HepG2 (cell line): ENCODE measurements around the gene SLC51B. TPM values are rescaled to one million over a fixed set of nuclear protein-coding genes. Genes with fewer than 3 reads are reported as not detected.
A peak's percentile ranks its signal among the peaks of the same experiment; 100 is the strongest.

Experiments used
- ATAC-seq: fragments of 200-7000 bp; cut with Tn5 transposase; 3 replicates; pipeline ENCODE4 v1.9.1; 2020; ENCODE audit warnings: mild to moderate bottlenecking, moderate library complexity
- BruUV-seq: library from RNA; stranded (reverse); fragments of 400-500 nt; replicated peaks from 2 replicates; lab custom pipeline; 2021; lab: Mats Ljungman, UMichigan
- CTCF ChIA-PET: fragments of 300-600 bp; formaldehyde crosslinking; extraction: SDS; loops from one replicate; lab custom pipeline; 2021; ENCODE audit warnings: low total read pairs, inconsistent platforms, low intra/inter-chr PET ratio; lab: Yijun Ruan, JAX
- POLR2A ChIA-PET: fragments of 350-600 bp; sonication (Branson Sonifier 250); formaldehyde crosslinking; loops from one replicate; lab custom pipeline; 2020; ENCODE audit warnings: antibody characterized with exemption, inconsistent platforms; lab: Yijun Ruan, JAX
- DNase-seq: peaks from one replicate; pipeline ENCODE4 v3.0.0-alpha.2; 2015; ENCODE audit warnings: low spot score
- FAIRE-seq: peaks from 3 replicates; lab custom pipeline; 2011; peaks lifted over from hg19 to GRCh38; lab: Jason Lieb, UNC
- H2AFZ ChIP-seq: one replicate; pipeline ENCODE4 v1.6.1; 2011; ENCODE audit warnings: low read length, inconsistent platforms
- H3K27ac ChIP-seq: fragments of 300-600 bp; 3 replicates; pipeline ENCODE4 v1.8.0; 2011; ENCODE audit warnings: mixed run types, mild to moderate bottlenecking, mixed read lengths, low read length, inconsistent platforms; ENCODE audit not compliant: insufficient read depth; ENCODE audit errors: extremely low read length
- H3K27me3 ChIP-seq, 2 experiments: fragments of 200-600 bp in 1 of 2; 2 replicates in 1 of 2; 3 replicates in 1 of 2; pipeline versions ENCODE4 v1.6.0 to v1.8.0; 2011; ENCODE audit warnings: low read length in 2 of 2, mild to moderate bottlenecking in 2 of 2, moderate library complexity in 2 of 2, inconsistent platforms in 1 of 2; ENCODE audit not compliant: insufficient read depth in 2 of 2, control insufficient read depth in 1 of 2
- H3K36me3 ChIP-seq, 2 experiments: fragments of 200-600 bp in 1 of 2; replicated peaks in 1 of 2; 2 replicates in 1 of 2; 3 replicates in 1 of 2; pipeline versions ENCODE4 v1.5.1 to v1.8.0; 2011; ENCODE audit warnings: low read length in 2 of 2, inconsistent platforms in 1 of 2; ENCODE audit not compliant: insufficient read depth in 2 of 2, control insufficient read depth in 1 of 2
- H3K4me1 ChIP-seq: 2 replicates; pipeline ENCODE4 v1.5.1; 2012; ENCODE audit warnings: low read length, inconsistent platforms; ENCODE audit not compliant: insufficient read depth
- H3K4me2 ChIP-seq: 2 replicates; pipeline ENCODE4 v1.6.0; 2011; ENCODE audit warnings: low read depth, low read length, inconsistent platforms
- H3K4me3 ChIP-seq, 3 experiments: fragments of 200-600 bp in 1 of 3; sonication (generic), shearing (Covaris generic) in 1 of 3; replicated peaks in 1 of 3; 2 replicates each; pipeline ENCODE4 v1.5.1; 2011 to 2016; ENCODE audit warnings: low read length in 3 of 3, inconsistent platforms in 2 of 3, low read depth in 2 of 3, mild to moderate bottlenecking in 2 of 3, control low read depth in 1 of 3, mixed read lengths in 1 of 3; ENCODE audit not compliant: insufficient read depth in 1 of 3
- H3K79me2 ChIP-seq: one replicate; pipeline ENCODE4 v1.6.1; 2011; ENCODE audit warnings: low read length, inconsistent platforms; ENCODE audit not compliant: insufficient read depth
- H3K9ac ChIP-seq: 2 replicates; pipeline ENCODE4 v1.6.0; 2011; ENCODE audit warnings: mild to moderate bottlenecking, low read depth, low read length, inconsistent platforms; ENCODE audit not compliant: insufficient read depth
- H3K9me3 ChIP-seq: 2 replicates; pipeline ENCODE4 v1.5.1; 2012; ENCODE audit warnings: mild to moderate bottlenecking, low read length
- H4K20me1 ChIP-seq: 2 replicates; pipeline ENCODE4 v1.6.0; 2011; ENCODE audit warnings: inconsistent platforms, mild to moderate bottlenecking, low read length, moderate library complexity; ENCODE audit not compliant: insufficient read depth
- ARNT ChIP-seq: fragments of 450-650 bp; IDR thresholded peaks from 2 replicates; pipeline ENCODE4 v1.6.1; 2017
- CEBPG ChIP-seq: IDR thresholded peaks from 2 replicates; pipeline ENCODE4 v1.6.1; 2016
- GATAD2A ChIP-seq: IDR thresholded peaks from 2 replicates; pipeline ENCODE4 v1.6.1; 2016
- HDAC2 ChIP-seq: sonication (generic); formaldehyde crosslinking; IDR thresholded peaks from 2 replicates; pipeline ENCODE4 v1.4.0; 2020; ENCODE audit warnings: missing genetic modification reagents
- HNF4A ChIP-seq: sonication (generic); formaldehyde crosslinking; IDR thresholded peaks from 2 replicates; pipeline ENCODE4 v1.4.0; 2020; ENCODE audit warnings: missing genetic modification reagents
- HNRNPL ChIP-seq: fragments of 200-400 bp; formaldehyde crosslinking; IDR thresholded peaks from 2 replicates; pipeline ENCODE4 v1.6.1; 2017; ENCODE audit warnings: mild to moderate bottlenecking, low read depth, low read length
- KDM1A ChIP-seq: IDR thresholded peaks from 2 replicates; pipeline ENCODE4 v1.6.1; 2016; ENCODE audit warnings: missing compliant biosample characterization
- RARA ChIP-seq: IDR thresholded peaks from 2 replicates; pipeline ENCODE4 v1.6.1; 2016; ENCODE audit warnings: missing genetic modification reagents, missing compliant biosample characterization
- SALL1 ChIP-seq: sonication (generic); formaldehyde crosslinking; IDR thresholded peaks from 2 replicates; pipeline ENCODE4 v1.8.0; 2022; ENCODE audit warnings: mild to moderate bottlenecking, missing genetic modification reagents
- SUZ12 ChIP-seq: fragments of 150-350 bp; IDR thresholded peaks from 2 replicates; pipeline ENCODE4 v1.6.1; 2014; ENCODE audit warnings: low read depth, low read length
- ZNF34 ChIP-seq: sonication (generic); formaldehyde crosslinking; IDR thresholded peaks from 2 replicates; pipeline ENCODE4 v1.4.0; 2020; ENCODE audit warnings: mild to moderate bottlenecking, missing genetic modification reagents, borderline replicate concordance
- ZNF547 ChIP-seq: sonication (generic); formaldehyde crosslinking; IDR thresholded peaks from 2 replicates; pipeline ENCODE4 v1.5.1; 2020; ENCODE audit warnings: mild to moderate bottlenecking, missing genetic modification reagents
- ZNF629 ChIP-seq: sonication (generic); formaldehyde crosslinking; conservative IDR thresholded peaks from 2 replicates; pipeline ENCODE4 v1.5.0; 2020; ENCODE audit warnings: missing genetic modification reagents
- ZNF720 ChIP-seq: sonication (generic); formaldehyde crosslinking; IDR thresholded peaks from 2 replicates; pipeline ENCODE4 v1.4.0; 2020; ENCODE audit warnings: missing genetic modification reagents
- ZNF761 ChIP-seq: sonication (generic); formaldehyde crosslinking; conservative IDR thresholded peaks from 2 replicates; pipeline ENCODE4 v1.4.0; 2020; ENCODE audit warnings: mild to moderate bottlenecking, missing genetic modification reagents
- ZNF768 ChIP-seq: sonication (generic); formaldehyde crosslinking; IDR thresholded peaks from 2 replicates; pipeline ENCODE4 v1.4.0; 2020; ENCODE audit warnings: missing genetic modification reagents
- WGBS: methylation state at CpG from one replicate; pipeline ENCODE4 v1.1.6; 2017; ENCODE audit warnings: low lambda C conversion rate; 5-methylcytosine and 5-hydroxymethylcytosine counted together
- in situ Hi-C: cut with HindIII; loops from 2 replicates; pipeline ENCODE4 v1.10.0; 2017; ENCODE audit warnings: low pct_unique_long_range_greater_than_20kb; ENCODE audit not compliant: extremely low pct_ligation_motif_present
- intact Hi-C: fragments of 100-400 bp; cut with micrococcal nuclease; formaldehyde crosslinking; loops from one replicate; pipeline ENCODE4 v1.10.0; 2022; ENCODE audit not compliant: unreplicated experiment
- polyA plus RNA-seq, 8 experiments: library from polyadenylated mRNA; depleted of rRNA in 3 of 8; stranded (reverse) in 7 of 8; unstranded in 1 of 8; fragments of >200 nt; fragmentation: Illumina TruSeq in 4 of 8; extraction: Trizol in 4 of 8; gene quantifications; 2 replicates each; pipeline versions ENCODE4 v1.2.1 to v1.2.3, GENCODE V29; 2011 to 2016; ENCODE audit warnings: low read depth in 4 of 8, missing spikeins in 1 of 8, mixed read lengths in 1 of 8; ENCODE audit not compliant: insufficient read depth in 1 of 8
- total RNA-seq, 5 experiments: library from RNA; depleted of rRNA; stranded (reverse); fragments of >200 nt; fragmentation: Illumina TruSeq; extraction: Trizol; gene quantifications; 2 replicates each; pipeline ENCODE4 v1.2.3, GENCODE V29; 2016; ENCODE audit warnings: low read depth in 1 of 5
- TF ChIP-seq, protein P1 (sequence below): sonication (generic); formaldehyde crosslinking; IDR thresholded peaks from 2 replicates; pipeline ENCODE4 v1.4.0; 2020; ENCODE audit warnings: missing genetic modification reagents
- TF ChIP-seq, protein P2 (sequence below): sonication (generic); formaldehyde crosslinking; IDR thresholded peaks from 2 replicates; pipeline ENCODE4 v1.4.0; 2020; ENCODE audit warnings: mild to moderate bottlenecking, missing genetic modification reagents
- TF ChIP-seq, protein P3 (sequence below): sonication (generic); formaldehyde crosslinking; IDR thresholded peaks from 2 replicates; pipeline ENCODE4 v1.4.0; 2020; ENCODE audit warnings: missing genetic modification reagents, borderline replicate concordance
- TF ChIP-seq, protein P4 (sequence below): IDR thresholded peaks from 2 replicates; pipeline ENCODE4 v1.6.1; 2016; ENCODE audit warnings: missing compliant biosample characterization, missing genetic modification reagents, borderline replicate concordance

Gene SLC51B
- total and polyA plus RNA-seq, 2 of the 13 experiments (the other 11 are each of a cell fraction or from before 2014, with no cell fraction given), result 14.9 to 17.1 TPM

DNA sequence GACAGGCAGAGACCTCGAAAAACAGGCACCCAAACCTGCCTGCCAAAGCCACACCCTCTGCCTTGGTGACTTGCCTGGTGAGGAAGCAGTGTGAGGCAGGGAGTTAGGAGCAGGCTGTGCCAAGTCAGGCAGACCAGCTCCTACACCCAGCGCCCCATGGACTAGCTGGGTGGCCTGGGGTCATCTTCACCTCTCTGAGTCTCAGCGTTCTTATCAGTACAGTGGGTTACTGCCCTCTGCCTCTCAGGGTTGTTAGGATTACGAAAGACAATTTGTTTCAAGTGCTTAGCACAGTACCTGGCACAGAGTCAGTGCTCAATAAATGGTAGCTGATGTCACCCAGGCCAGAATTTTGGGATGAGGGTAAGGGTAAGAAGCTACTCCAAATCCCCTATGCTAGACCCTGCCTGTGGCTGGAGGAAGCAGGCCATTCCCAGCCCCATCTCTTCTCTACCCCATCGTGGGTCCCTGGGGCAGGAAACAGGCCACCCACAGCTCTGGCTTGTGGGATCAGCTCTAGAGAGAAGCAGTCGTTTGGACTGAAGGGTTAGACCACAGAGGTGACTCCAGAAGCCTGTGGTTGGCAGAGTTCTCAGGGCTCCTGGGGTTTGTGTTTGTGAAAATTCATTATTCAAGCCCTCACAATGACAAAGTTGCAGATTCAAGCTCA lies 10.1 kb downstream of the SLC51B start:
- no TSS peak for BruUV-seq
- no peaks in the 10 kb centered on the region for H3K27me3 ChIP-seq
- DNase-seq (no peak), ATAC-seq (peak; percentile 5; the same call in 1 of the 3 replicates), FAIRE-seq (no peak)
- intact Hi-C loops (loop anchor here (2.0 to 10.0 kb wide), 2 partner anchors 27 to 239 kb away; partner anchors contain the start of gene RNU5A-1), in situ Hi-C loops (no loop called here)
- no peak overlapping the region for H3K4me2 ChIP-seq
- no peaks in the 10 kb centered on the region for H3K79me2 ChIP-seq
- H4K20me1 ChIP-seq, result no peaks in the 10 kb centered on the region
- no peak overlapping the region for H2AFZ ChIP-seq
- POLR2A ChIA-PET, result interaction anchor here (0.9 to 4.5 kb wide), 8 partner anchors 10 to 249 kb away, joined by 3 to 27 read pairs (median 6); partner anchors contain the start of genes CLPX, RNU5B-1 and SLC51B
- no peaks in the 10 kb centered on the region for H3K9me3 ChIP-seq
- no peak overlapping the region for H3K27ac ChIP-seq
- H3K36me3 ChIP-seq, result no peaks in the 10 kb centered on the region
- no peak overlapping the region for H3K9ac ChIP-seq
- CTCF ChIA-PET, result interaction anchor here (1.5 to 5.0 kb wide), 4 partner anchors 21 to 46 kb away, joined by 5 to 54 read pairs (median 32); no protein-coding TSS in a partner anchor
- 39% methylated on average over 5 of the region's 6 CpGs for WGBS
- peaks cover 74% of the 10 kb centered on the region for H3K4me1 ChIP-seq
- no peak overlapping the region for H3K4me3 ChIP-seq
- TF ChIP-seq ARNT, result no peak
- TF ChIP-seq ZNF34, result 0 out of 2 replicates have a peak, but pooled peaks have one; percentile 12
- peak; percentile 54; the same call in 1 of the 2 replicates for TF ChIP-seq GATAD2A (CRISPR knock-in tag)
- peak; percentile 92 for TF ChIP-seq ZNF629 (CRISPR knock-in tag)
- TF ChIP-seq RARA (CRISPR knock-in tag), result no peak
- TF ChIP-seq, protein P1, sequence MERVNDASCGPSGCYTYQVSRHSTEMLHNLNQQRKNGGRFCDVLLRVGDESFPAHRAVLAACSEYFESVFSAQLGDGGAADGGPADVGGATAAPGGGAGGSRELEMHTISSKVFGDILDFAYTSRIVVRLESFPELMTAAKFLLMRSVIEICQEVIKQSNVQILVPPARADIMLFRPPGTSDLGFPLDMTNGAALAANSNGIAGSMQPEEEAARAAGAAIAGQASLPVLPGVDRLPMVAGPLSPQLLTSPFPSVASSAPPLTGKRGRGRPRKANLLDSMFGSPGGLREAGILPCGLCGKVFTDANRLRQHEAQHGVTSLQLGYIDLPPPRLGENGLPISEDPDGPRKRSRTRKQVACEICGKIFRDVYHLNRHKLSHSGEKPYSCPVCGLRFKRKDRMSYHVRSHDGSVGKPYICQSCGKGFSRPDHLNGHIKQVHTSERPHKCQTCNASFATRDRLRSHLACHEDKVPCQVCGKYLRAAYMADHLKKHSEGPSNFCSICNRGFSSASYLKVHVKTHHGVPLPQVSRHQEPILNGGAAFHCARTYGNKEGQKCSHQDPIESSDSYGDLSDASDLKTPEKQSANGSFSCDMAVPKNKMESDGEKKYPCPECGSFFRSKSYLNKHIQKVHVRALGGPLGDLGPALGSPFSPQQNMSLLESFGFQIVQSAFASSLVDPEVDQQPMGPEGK (CRISPR knock-in tag), result 0 out of 2 replicates have a peak, but pooled peaks have one; percentile 12
- peak; percentile 45; the same call in 1 of the 2 replicates for TF ChIP-seq CEBPG (CRISPR knock-in tag)
- TF ChIP-seq ZNF547, result 0 out of 2 replicates have a peak, but pooled peaks have one; percentile 5
- TF ChIP-seq SUZ12, result no peak
- TF ChIP-seq KDM1A, result peak; percentile 60; the same call in 1 of the 2 replicates
- 0 out of 2 replicates have a peak, but pooled peaks have one; percentile 33 for TF ChIP-seq HDAC2
- TF ChIP-seq, protein P2, sequence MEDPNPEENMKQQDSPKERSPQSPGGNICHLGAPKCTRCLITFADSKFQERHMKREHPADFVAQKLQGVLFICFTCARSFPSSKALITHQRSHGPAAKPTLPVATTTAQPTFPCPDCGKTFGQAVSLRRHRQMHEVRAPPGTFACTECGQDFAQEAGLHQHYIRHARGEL, result 0 out of 2 replicates have a peak, but pooled peaks have one; percentile 8
- TF ChIP-seq ZNF768 (CRISPR knock-in tag), result peak; percentile 52; the same call in 1 of the 2 replicates
- TF ChIP-seq, protein P3, sequence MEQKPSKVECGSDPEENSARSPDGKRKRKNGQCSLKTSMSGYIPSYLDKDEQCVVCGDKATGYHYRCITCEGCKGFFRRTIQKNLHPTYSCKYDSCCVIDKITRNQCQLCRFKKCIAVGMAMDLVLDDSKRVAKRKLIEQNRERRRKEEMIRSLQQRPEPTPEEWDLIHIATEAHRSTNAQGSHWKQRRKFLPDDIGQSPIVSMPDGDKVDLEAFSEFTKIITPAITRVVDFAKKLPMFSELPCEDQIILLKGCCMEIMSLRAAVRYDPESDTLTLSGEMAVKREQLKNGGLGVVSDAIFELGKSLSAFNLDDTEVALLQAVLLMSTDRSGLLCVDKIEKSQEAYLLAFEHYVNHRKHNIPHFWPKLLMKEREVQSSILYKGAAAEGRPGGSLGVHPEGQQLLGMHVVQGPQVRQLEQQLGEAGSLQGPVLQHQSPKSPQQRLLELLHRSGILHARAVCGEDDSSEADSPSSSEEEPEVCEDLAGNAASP (CRISPR knock-in tag), result peak; percentile 25; the same call in 1 of the 2 replicates
- TF ChIP-seq, protein P4, sequence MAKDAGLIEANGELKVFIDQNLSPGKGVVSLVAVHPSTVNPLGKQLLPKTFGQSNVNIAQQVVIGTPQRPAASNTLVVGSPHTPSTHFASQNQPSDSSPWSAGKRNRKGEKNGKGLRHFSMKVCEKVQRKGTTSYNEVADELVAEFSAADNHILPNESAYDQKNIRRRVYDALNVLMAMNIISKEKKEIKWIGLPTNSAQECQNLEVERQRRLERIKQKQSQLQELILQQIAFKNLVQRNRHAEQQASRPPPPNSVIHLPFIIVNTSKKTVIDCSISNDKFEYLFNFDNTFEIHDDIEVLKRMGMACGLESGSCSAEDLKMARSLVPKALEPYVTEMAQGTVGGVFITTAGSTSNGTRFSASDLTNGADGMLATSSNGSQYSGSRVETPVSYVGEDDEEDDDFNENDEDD, result peak; percentile 50; the same call in 1 of the 2 replicates
- no peak for TF ChIP-seq ZNF720 (CRISPR knock-in tag)
- peak; percentile 27; the same call in 1 of the 2 replicates for TF ChIP-seq SALL1
- TF ChIP-seq HNF4A (CRISPR knock-in tag), result peak; percentile 24; the same call in 1 of the 2 replicates
- TF ChIP-seq HNRNPL, result no peak
- TF ChIP-seq ZNF761 (CRISPR knock-in tag), result 0 out of 2 replicates have a peak, but pooled peaks have one; percentile 1
